NCI-H1694 treated with DMSO at 0.1 percent for 48 hours (cell line): Measurements from ENCODE around the gene FXYD5.
A peak's percentile ranks its signal among the peaks of the same experiment; 100 is the strongest.

ENCODE experiments used
- DNase-seq: peaks from one replicate; lab custom pipeline; 2025; lab: John Stamatoyannopoulos, UW

FXYD5 gene, protein sequence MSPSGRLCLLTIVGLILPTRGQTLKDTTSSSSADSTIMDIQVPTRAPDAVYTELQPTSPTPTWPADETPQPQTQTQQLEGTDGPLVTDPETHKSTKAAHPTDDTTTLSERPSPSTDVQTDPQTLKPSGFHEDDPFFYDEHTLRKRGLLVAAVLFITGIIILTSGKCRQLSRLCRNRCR

DNA sequence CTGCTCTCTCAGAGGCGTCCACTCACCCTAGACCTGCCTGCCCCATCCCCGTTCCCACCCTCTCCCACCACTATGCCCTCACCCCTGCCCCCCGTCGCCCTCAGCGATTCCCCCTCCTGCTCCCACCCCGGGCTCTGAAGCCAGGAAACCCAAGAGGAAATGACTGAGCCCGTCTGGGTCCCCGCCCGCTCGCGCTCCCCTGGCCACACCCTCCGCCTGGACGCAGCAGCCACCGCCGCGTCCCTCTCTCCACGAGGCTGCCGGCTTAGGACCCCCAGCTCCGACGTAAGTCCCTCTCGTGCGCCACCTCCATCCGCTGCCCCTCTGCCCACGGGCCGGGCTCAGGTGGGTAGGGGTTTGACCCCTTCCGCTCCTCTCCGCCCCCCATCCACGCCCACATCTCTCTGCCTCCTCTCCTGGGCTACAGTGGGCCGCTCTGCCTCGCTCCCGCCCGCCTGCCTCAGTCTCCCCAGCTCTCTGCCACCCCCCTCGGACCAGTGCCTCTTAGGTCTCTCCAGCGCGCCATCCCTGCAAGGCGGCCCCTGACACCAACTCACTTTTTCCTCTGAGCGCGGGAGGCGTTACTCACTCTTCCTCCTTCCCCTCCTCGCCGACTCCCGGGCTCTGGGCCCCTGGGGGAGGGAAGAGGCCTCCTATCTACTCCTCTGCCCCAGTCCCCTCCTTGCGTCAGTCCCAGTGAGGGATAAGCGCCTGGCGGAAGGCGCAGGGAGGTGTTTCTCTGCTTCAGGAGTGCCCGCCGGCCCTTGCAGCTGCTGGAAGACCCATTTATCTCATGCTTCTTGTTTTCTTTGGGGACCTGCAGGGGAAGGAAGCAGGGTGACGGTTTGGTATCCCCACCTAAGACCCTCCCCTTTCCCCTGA is at the start of gene FXYD5:
Gene FXYD5 (plus strand): TSS at position 211 of the 882 bp plus-strand sequence. CDS start 816 bp downstream, outside the sequence.
- DNase-seq: peak; percentile 17

DNA sequence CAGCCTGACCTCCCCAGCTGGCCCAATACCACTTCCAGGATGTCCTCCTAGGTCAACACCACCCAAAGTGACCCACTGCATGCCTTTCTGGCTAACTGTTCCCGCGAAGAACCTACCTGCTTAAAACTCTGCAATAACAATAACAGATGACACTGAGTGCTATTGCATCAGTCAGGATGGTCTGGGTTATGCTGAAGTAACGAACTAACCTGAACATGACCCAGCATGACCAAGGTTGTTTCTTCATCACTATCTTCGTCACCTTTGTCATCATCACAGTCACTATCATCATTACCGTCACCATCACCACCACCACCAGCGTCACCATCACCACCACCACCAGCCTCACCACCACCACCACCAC is 49.5 kb upstream of the FXYD5 start:
- no peak for DNase-seq

- no peak for DNase-seq
These were observed 48.9 kb upstream of the FXYD5 start for GRCh38 chr19:35105411-35106290.

DNA sequence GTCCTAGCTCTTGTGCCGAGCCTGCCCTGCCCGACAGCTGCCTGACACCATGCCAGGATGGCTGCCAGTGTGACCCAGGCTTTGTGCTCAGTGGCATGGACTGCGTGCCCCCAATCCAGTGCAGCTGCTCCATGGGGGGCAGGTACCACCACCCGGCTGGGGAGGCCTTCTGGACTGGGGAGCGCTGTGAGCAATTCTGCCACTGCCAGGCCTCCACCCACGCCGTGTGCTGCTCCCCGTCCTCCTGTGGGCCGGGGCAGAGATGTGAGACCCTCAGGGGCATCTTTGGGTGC is 48.3 kb upstream of the FXYD5 start:
- DNase-seq: no peak

DNA sequence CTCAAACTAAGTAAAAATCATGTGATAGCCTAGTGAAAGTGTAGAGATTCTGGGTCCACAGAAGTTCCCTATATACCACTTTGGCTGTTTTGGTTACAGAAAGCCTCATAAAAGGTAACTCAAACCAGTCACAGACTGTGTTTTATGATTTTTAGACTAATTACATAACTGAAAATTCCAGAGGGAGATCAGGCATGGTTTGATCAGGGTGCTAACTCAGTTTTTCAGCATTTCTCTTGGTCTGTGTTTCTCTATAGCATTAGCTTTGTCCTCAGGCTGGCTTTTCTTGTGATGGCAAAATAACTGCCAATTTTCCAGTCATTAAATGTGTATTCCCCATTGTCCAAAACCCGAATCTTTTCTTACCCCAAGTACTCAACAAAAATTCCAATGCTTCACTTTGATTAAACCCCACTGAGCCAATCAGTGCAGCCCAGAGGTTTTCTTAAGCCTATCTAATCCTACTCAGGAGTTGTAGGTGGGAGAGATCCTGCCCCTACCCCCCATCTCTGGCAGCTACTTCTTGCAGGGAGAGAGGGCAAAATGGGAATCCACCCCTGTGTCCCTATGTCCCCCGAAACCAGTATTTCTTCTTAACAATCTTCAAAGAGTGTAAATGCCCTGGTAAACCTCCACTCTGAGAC is 47.5 kb upstream of the FXYD5 start:
- DNase-seq: no peak

DNA sequence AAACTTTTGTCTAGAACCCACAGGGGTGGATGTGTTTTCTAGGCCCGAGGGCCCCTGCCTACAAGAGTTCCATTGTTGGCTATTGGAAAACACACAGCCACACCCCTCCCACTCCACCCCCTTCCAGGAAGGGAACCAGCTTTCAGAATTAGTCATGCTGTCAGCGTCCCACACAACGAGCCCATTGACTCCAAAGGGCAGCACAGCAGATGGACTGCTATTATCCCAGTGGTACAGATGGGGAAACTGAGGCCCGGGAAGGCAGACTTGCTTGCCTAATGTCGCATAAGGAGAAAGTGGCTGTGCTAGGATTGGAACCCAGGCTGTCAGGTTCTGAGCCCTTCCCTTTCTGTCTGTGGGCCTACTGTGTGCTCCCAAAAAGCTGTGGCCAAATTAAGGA is 47.0 kb upstream of the FXYD5 start:
- no peak for DNase-seq

DNA sequence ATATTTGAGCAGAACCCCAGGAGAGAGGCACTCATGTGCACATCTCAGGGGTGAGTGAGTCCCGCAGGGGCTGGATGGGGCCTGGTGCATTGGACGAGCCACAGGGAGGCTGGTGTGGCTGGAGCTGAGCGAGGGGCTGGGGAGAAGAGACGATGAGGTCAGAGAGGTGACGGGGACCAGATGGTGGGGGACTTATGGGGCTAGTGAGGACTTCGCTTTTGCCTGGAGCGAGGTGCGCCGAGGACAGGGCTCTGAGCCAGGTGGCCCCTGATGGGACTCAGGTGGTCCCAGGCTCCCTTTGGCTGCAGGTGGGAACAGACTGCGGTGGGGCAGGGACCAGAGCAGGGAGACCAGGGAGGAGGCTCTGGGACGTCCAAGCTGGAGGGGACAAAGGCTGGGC is 45.8 kb upstream of the FXYD5 start:
- DNase-seq: no peak

DNA sequence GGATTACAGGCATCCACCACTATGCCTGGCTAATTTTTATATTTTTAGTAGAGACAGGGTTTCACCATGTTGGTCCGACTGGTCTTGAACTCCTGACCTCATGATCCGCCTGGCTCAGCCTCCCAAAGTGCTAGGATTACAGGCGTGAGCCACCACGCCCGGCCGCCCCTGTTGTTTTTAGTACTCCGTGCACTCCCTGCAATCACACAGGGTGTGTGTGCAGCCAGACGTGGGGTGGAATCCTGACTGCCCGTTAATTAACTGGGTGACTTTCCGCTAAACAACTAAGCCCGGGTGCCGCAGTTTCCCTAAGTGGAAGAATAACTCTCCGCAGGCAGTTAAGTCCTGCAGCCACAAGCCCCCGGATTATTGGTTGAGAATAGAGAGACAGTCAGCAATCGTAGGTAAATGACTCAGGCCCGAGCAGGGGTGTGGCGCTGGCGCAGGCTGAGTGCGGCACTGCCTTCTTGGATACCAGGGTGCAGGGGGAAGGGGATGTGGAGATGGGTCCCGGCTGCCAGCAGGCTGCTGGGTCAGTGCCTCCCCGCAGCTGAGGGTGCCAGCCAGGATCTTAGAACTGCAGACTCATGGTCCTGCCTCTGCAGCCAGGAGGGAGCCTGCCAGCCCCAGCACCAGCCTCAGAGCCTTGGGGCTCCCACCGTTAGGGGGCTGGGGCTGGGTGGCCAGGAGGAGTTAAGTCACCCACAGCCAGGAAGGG is 45.0 kb upstream of the FXYD5 start:
- no peak for DNase-seq

DNA sequence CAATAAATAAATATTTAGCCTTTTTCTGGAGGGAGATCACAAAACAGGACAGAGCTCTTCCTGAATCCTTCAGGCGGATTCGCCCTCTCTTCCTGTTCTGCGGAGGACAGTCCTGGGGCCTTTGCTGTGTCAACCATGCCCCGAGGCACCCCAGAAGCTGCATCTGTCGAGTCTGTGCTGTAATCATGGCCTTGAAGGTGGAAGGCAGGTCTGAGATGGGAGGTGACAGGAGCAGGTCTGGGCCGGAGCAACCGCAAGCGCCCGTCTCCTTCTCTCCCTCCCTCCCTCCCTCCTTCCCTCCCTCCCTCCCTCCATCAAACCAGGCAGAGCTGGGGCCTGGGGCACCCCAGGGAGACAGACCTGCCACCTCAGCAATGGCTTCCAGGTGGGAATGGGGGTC is 43.6 kb upstream of the FXYD5 start:
- no peak for DNase-seq

- no peak for DNase-seq
These were observed 41.4 kb upstream of the FXYD5 start for GRCh38 chr19:35112995-35113688.

- DNase-seq: peak; percentile 66
These were observed 40.0 kb upstream of the FXYD5 start for GRCh38 chr19:35114353-35115176.

DNA sequence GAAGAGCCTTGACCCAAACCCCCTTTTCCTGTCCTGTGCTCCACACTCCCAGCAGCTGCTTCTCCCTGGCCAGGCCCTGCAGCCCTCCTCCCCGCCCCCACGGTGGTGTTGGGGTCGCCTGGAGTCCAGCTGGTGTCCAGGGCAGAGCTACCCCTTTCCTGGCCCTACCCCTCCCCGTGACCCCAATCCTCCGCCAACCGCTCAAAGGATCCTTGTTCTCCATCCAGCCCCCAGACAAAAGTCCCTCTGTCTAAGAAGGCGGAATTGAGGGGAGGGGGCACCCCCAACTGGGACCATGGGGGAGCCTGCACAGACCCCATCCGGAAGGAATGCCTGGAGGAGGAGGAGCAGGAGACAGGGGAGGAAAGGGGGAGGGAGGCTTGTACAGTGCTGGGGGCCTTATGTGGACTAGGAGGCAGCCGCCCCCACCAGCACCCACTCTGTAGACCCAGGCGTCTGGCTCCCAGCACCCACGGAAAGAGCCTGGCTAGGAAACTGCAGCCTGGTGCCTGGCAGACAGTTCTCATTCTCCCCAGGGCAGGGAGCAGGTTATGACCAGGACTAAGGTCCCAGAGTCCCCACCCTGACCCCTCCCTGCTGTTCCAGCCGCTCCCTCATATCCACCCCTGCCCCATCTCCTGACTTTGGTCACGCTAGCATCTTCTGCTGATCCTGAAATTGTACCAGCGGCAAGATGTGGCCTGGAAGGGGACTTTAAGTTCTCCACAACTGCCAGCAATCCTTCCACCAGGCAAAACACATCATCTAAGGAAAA is 39.2 kb upstream of the FXYD5 start, which contains the start of gene FXYD3:
Gene FXYD3 (plus strand): TSS at position 647 of the 775 bp plus-strand sequence. CDS start 3,554 bp downstream, outside the sequence.
- no peak for DNase-seq

GRCh38 chr19:35116072-35116801 is 38.3 kb upstream of the FXYD5 start:
- DNase-seq: no peak

DNA sequence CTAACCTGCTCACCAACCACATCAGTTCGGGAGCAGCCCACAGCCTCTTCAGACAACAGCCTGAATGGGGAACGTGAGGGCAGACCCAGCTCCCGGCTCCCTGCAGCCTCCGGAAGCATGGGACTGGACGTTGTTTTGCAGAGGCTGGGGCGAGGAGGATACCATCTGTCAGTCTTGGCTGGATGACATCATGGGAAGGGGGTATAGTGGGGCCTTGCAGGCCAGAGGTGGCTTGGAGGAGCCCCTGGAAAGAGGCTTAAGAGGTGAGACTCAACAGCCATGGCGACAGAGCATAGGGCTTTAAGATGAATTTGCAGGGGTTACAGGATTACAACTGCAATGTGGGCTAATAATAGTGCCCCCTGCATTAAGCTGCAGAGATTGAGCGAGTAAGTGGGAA is 37.4 kb upstream of the FXYD5 start:
- DNase-seq: peak; percentile 74

- no peak for DNase-seq
These were observed 36.7 kb upstream of the FXYD5 start for GRCh38 chr19:35117799-35118198.

GRCh38 chr19:35118268-35119020 is 36.1 kb upstream of the FXYD5 start:
- no peak for DNase-seq

DNA sequence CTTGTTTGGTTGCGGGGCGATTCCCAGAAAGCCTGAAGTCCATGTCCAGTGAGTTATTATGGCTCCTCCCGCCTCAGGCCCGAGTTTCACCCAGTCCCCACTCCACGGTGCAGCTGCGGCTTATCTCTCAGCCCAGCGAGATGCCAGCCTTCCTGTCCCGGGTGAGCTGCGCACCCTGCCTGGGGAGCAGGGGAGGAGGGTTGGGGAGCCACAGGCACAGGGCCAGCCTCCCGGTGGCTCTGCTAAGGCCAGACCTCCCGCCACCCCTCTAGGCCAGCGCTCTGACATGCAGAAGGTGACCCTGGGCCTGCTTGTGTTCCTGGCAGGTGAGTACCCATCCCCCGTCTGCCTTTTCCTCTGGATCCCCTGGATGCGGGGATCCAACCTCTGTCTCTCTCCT is 35.4 kb upstream of the FXYD5 start:
- no peak for DNase-seq
